Caco-2 (cell line): ENCODE measurements around the gene RASSF10. TPM values are rescaled to one million over a fixed set of nuclear protein-coding genes. Genes with fewer than 3 reads are reported as not detected.

Experiments used
- BruUV-seq: library from RNA; stranded (reverse); fragments of 400-500 nt; replicated peaks from 2 replicates; lab custom pipeline; 2021; lab: Mats Ljungman, UMichigan
- CTCF ChIA-PET: fragments of 300-600 bp; sonication (Branson Sonifier 250); formaldehyde crosslinking; loops from one replicate; lab custom pipeline; 2022; ENCODE audit warnings: antibody characterized with exemption; lab: Charles Lee
- POLR2A ChIA-PET: fragments of 300-600 bp; sonication (Branson Sonifier 250); formaldehyde crosslinking; loops from one replicate; lab custom pipeline; 2022; ENCODE audit warnings: antibody characterized with exemption; lab: Charles Lee
- DNase-seq, 2 experiments: peaks; one replicate each; pipeline versions ENCODE4 v3.0.0 to v3.0.0-alpha.2; 2020 to 2022
- H3K27me3 ChIP-seq: replicated peaks from 2 replicates; pipeline ENCODE4 v1.6.0; 2011; ENCODE audit warnings: low read length; ENCODE audit not compliant: control insufficient read depth, insufficient read depth
- H3K36me3 ChIP-seq: 2 replicates; pipeline ENCODE4 v1.5.1; 2011; ENCODE audit warnings: low read length; ENCODE audit not compliant: control insufficient read depth, insufficient read depth
- H3K4me1 ChIP-seq: fragments of 250-450 bp; sonication (Bioruptor Pico); 2 replicates; pipeline ENCODE4 v1.5.1; 2020; ENCODE audit warnings: mild to moderate bottlenecking
- H3K4me3 ChIP-seq: 2 replicates; pipeline ENCODE4 v1.5.1; 2011; ENCODE audit warnings: low read depth, mild to moderate bottlenecking, control low read depth, low read length
- H3K9me3 ChIP-seq: fragments of 250-450 bp; sonication (Bioruptor Pico); 2 replicates; pipeline ENCODE4 v1.5.1; 2020; ENCODE audit warnings: mild to moderate bottlenecking, moderate library complexity
- H3K27ac Mint-ChIP-seq: one replicate; pipeline ENCODE4 v1.8.0; 2022; ENCODE audit warnings: mixed read lengths; ENCODE audit not compliant: unreplicated experiment
- H3K27me3 Mint-ChIP-seq: one replicate; pipeline ENCODE4 v1.8.0; 2022; ENCODE audit warnings: mixed read lengths; ENCODE audit not compliant: insufficient read depth, unreplicated experiment
- H3K36me3 Mint-ChIP-seq: one replicate; pipeline ENCODE4 v1.8.0; 2022; ENCODE audit warnings: mild to moderate bottlenecking, mixed read lengths; ENCODE audit not compliant: insufficient read depth, unreplicated experiment
- H3K4me1 Mint-ChIP-seq: one replicate; pipeline ENCODE4 v1.8.0; 2022; ENCODE audit warnings: low read depth, mixed read lengths; ENCODE audit not compliant: unreplicated experiment
- H3K4me3 Mint-ChIP-seq: one replicate; pipeline ENCODE4 v1.8.0; 2022; ENCODE audit warnings: mild to moderate bottlenecking, moderate library complexity, mixed read lengths; ENCODE audit not compliant: unreplicated experiment
- H3K9me3 Mint-ChIP-seq: one replicate; pipeline ENCODE4 v1.8.0; 2022; ENCODE audit warnings: mixed read lengths; ENCODE audit not compliant: unreplicated experiment
- CTCF ChIP-seq, 2 experiments: fragments of 200-600 bp in 1 of 2; IDR thresholded peaks; 1 replicate in 1 of 2; 2 replicates in 1 of 2; pipeline versions ENCODE4 v1.5.1 to v1.8.0; 2011 to 2022; ENCODE audit warnings: antibody characterized with exemption in 1 of 2, control low read depth in 1 of 2, inconsistent platforms in 1 of 2, low read depth in 1 of 2, low read length in 1 of 2, mild to moderate bottlenecking in 1 of 2, moderate library complexity in 1 of 2; ENCODE audit not compliant: insufficient read depth in 1 of 2, severe bottlenecking in 1 of 2, unreplicated experiment in 1 of 2
- intact Hi-C: fragments of 100-400 bp; cut with micrococcal nuclease; formaldehyde crosslinking; loops from one replicate; pipeline ENCODE4 v1.10.0; 2022; ENCODE audit not compliant: unreplicated experiment
- total RNA-seq: library from RNA; stranded (reverse); gene quantifications from 2 replicates; pipeline ENCODE4 v1.2.3, GENCODE V29; 2022

RASSF10 gene
- total RNA-seq, 1 experiment from 2014 or later: 0.91 TPM

GRCh38 chr11:13036235-13036634, 27.1 kb downstream of the RASSF10 start:
- CTCF ChIA-PET: no interaction called here
- Histone ChIP-seq H3K4me1 (no peaks in the 10 kb centered on the region), H3K27me3 (no peaks in the 10 kb centered on the region; the same call in 1 of the 2 replicates), H3K4me3 (no peak overlapping the region), H3K36me3 (no peaks in the 10 kb centered on the region), H3K9me3 (no peaks in the 10 kb centered on the region)
- Mint-ChIP-seq H3K4me1 (no peaks in the 10 kb centered on the region), H3K36me3 (no peaks in the 10 kb centered on the region), H3K27ac (no peak overlapping the region), H3K27me3 (peaks cover 16% of the 10 kb centered on the region), H3K4me3 (no peak overlapping the region), H3K9me3 (no peaks in the 10 kb centered on the region)
- no TSS peak for BruUV-seq
- intact Hi-C loops: no loop called here
- no peak for TF ChIP-seq CTCF (IDR thresholded peaks at IDR 0.05; ENCODE audit: insufficient read depth in 1 of 2, low read depth in 1 of 2, low read length in 1 of 2, severe bottlenecking in 1 of 2, unreplicated experiment in 1 of 2)
- POLR2A ChIA-PET: no interaction called here
- no peak for DNase-seq

- Mint-ChIP-seq H3K27ac (no peak overlapping the region), H3K27me3 (peaks cover 16% of the 10 kb centered on the region), H3K4me1 (no peaks in the 10 kb centered on the region), H3K4me3 (no peak overlapping the region), H3K36me3 (no peaks in the 10 kb centered on the region), H3K9me3 (no peaks in the 10 kb centered on the region)
- Histone ChIP-seq H3K36me3 (no peaks in the 10 kb centered on the region), H3K4me3 (no peak overlapping the region), H3K27me3 (no peaks in the 10 kb centered on the region; the same call in 1 of the 2 replicates), H3K9me3 (no peaks in the 10 kb centered on the region), H3K4me1 (peaks cover 5% of the 10 kb centered on the region)
- ChIA-PET CTCF (no interaction called here), POLR2A (no interaction called here)
- BruUV-seq: no TSS peak
- TF ChIP-seq CTCF (IDR thresholded peaks at IDR 0.05; ENCODE audit: insufficient read depth in 1 of 2, low read depth in 1 of 2, low read length in 1 of 2, severe bottlenecking in 1 of 2, unreplicated experiment in 1 of 2): no peak
- intact Hi-C loops: no loop called here
- no peak for DNase-seq
Measured at GRCh38 chr11:13038366-13038765, 29.2 kb downstream of the RASSF10 start.

GRCh38 chr11:13039126-13039525, 30.0 kb downstream of the RASSF10 start:
- POLR2A ChIA-PET: no interaction called here
- DNase-seq: no peak
- H3K27me3 ChIP-seq: no peaks in the 10 kb centered on the region; the same call in 1 of the 2 replicates
- no TSS peak for BruUV-seq
- no peaks in the 10 kb centered on the region for H3K36me3 ChIP-seq
- CTCF ChIA-PET: no interaction called here
- peaks cover 5% of the 10 kb centered on the region for H3K4me1 ChIP-seq
- Mint-ChIP-seq H3K9me3 (no peaks in the 10 kb centered on the region), H3K4me1 (no peaks in the 10 kb centered on the region), H3K4me3 (no peak overlapping the region), H3K27me3 (peaks cover 16% of the 10 kb centered on the region), H3K36me3 (no peaks in the 10 kb centered on the region), H3K27ac (no peak overlapping the region)
- no peaks in the 10 kb centered on the region for H3K9me3 ChIP-seq
- intact Hi-C loops: no loop called here
- H3K4me3 ChIP-seq: no peak overlapping the region
- TF ChIP-seq CTCF (IDR thresholded peaks at IDR 0.05; ENCODE audit: insufficient read depth in 1 of 2, low read depth in 1 of 2, low read length in 1 of 2, severe bottlenecking in 1 of 2, unreplicated experiment in 1 of 2): no peak
